CD14-positive monocyte (primary cell): Measurements from ENCODE around the gene DBNDD1. TPM values are rescaled to one million over a fixed set of nuclear protein-coding genes. Genes with fewer than 3 reads are reported as not detected.

Source experiments
- DNase-seq, 3 donors: peaks; one replicate each; pipeline ENCODE4 v3.0.0-alpha.2; 2011 to 2022
- H2AFZ ChIP-seq: 2 replicates; pipeline ENCODE4 v1.6.0; 2012; ENCODE audit warnings: mild to moderate bottlenecking, low read depth, low read length, inconsistent platforms; ENCODE audit not compliant: insufficient read depth, poor library complexity, severe bottlenecking
- H3K27ac ChIP-seq, 2 donors: 1 replicate in 1 of 2; 2 replicates in 1 of 2; pipeline ENCODE4 v1.5.1; 2012 to 2013; ENCODE audit warnings: low read length in 2 of 2, control low read depth in 1 of 2, inconsistent platforms in 1 of 2, low read depth in 1 of 2, mild to moderate bottlenecking in 1 of 2
- H3K27me3 ChIP-seq, 2 donors: one replicate each; pipeline versions ENCODE4 v1.6.0 to v1.6.1; 2011 to 2013; ENCODE audit warnings: low read length in 2 of 2; ENCODE audit not compliant: control insufficient read depth in 2 of 2, insufficient read depth in 2 of 2
- H3K36me3 ChIP-seq, 2 donors: replicated peaks in 1 of 2; 1 replicate in 1 of 2; 2 replicates in 1 of 2; pipeline versions ENCODE4 v1.5.1 to v1.6.1; 2012 to 2013; ENCODE audit warnings: low read length in 2 of 2, control low read depth in 1 of 2, inconsistent platforms in 1 of 2, mild to moderate bottlenecking in 1 of 2; ENCODE audit not compliant: insufficient read depth in 2 of 2, control insufficient read depth in 1 of 2
- H3K4me1 ChIP-seq, 2 donors: 1 replicate in 1 of 2; 2 replicates in 1 of 2; pipeline versions ENCODE4 v1.5.1 to v1.6.1; 2012 to 2013; ENCODE audit warnings: low read length in 2 of 2, control low read depth in 1 of 2, inconsistent platforms in 1 of 2, mild to moderate bottlenecking in 1 of 2, moderate library complexity in 1 of 2; ENCODE audit not compliant: insufficient read depth in 2 of 2, control insufficient read depth in 1 of 2
- H3K4me2 ChIP-seq: replicated peaks from 2 replicates; pipeline ENCODE3; 2012; ENCODE audit warnings: low read length, moderate library complexity, mild to moderate bottlenecking; ENCODE audit not compliant: poor library complexity, severe bottlenecking; ENCODE audit errors: extremely low read depth
- H3K4me3 ChIP-seq, 3 experiments: fragments of 200-600 bp in 1 of 3; sonication (generic) in 1 of 3; replicated peaks in 1 of 3; 1 replicate in 2 of 3; 2 replicates in 1 of 3; pipeline ENCODE4 v1.5.1; 2011 to 2013; ENCODE audit warnings: low read length in 3 of 3, mild to moderate bottlenecking in 3 of 3, control low read depth in 2 of 3, low read depth in 2 of 3, inconsistent platforms in 1 of 3, moderate library complexity in 1 of 3
- H3K79me2 ChIP-seq: 2 replicates; pipeline ENCODE4 v1.6.0; 2012; ENCODE audit warnings: mild to moderate bottlenecking, control low read depth, inconsistent platforms, low read length, moderate library complexity; ENCODE audit not compliant: insufficient read depth
- H3K9ac ChIP-seq: 2 replicates; pipeline ENCODE4 v1.6.0; 2017; ENCODE audit warnings: low read length, mild to moderate bottlenecking; ENCODE audit not compliant: insufficient read depth, poor library complexity, severe bottlenecking
- H3K9me3 ChIP-seq, 2 donors: replicated peaks in 1 of 2; 1 replicate in 1 of 2; 2 replicates in 1 of 2; pipeline versions ENCODE4 v1.5.1 to v1.6.1; 2012 to 2013; ENCODE audit warnings: low read length in 2 of 2, control low read depth in 1 of 2; ENCODE audit not compliant: control insufficient read depth in 1 of 2, insufficient read depth in 1 of 2
- H4K20me1 ChIP-seq: 2 replicates; pipeline ENCODE4 v1.6.0; 2012; ENCODE audit warnings: mild to moderate bottlenecking, low read length, control low read depth, moderate library complexity; ENCODE audit not compliant: insufficient read depth
- H3K27ac Mint-ChIP-seq, 7 donors: one replicate each; pipeline ENCODE4 v1.8.0; 2020; ENCODE audit warnings: mild to moderate bottlenecking in 7 of 7, mixed read lengths in 7 of 7, moderate library complexity in 6 of 7, inconsistent platforms in 2 of 7
- H3K27me3 Mint-ChIP-seq, 3 donors: one replicate each; pipeline ENCODE4 v1.8.0; 2021 to 2022; ENCODE audit warnings: low read depth in 3 of 3, mild to moderate bottlenecking in 3 of 3, mixed read lengths in 3 of 3, moderate library complexity in 3 of 3, inconsistent platforms in 1 of 3
- H3K36me3 Mint-ChIP-seq, 2 donors: one replicate each; pipeline ENCODE4 v1.8.0; 2020; ENCODE audit warnings: mixed read lengths in 2 of 2, inconsistent platforms in 1 of 2, mild to moderate bottlenecking in 1 of 2
- H3K4me1 Mint-ChIP-seq: one replicate; pipeline ENCODE4 v1.8.0; 2020; ENCODE audit warnings: mild to moderate bottlenecking, mixed read lengths
- H3K4me3 Mint-ChIP-seq, 2 donors: one replicate each; pipeline ENCODE4 v1.8.0; 2020; ENCODE audit warnings: mild to moderate bottlenecking in 2 of 2, mixed read lengths in 2 of 2, moderate library complexity in 1 of 2
- H3K9me3 Mint-ChIP-seq, 7 donors: one replicate each; pipeline ENCODE4 v1.8.0; 2020 to 2022; ENCODE audit warnings: mixed read lengths in 7 of 7, mild to moderate bottlenecking in 6 of 7, moderate library complexity in 6 of 7, inconsistent platforms in 2 of 7
- CTCF ChIP-seq: fragments of 200-600 bp; IDR thresholded peaks from one replicate; pipeline ENCODE4 v1.8.0; 2022; ENCODE audit warnings: antibody characterized with exemption, mild to moderate bottlenecking
- WGBS: methylation state at CpG from one replicate; pipeline ENCODE4 v1.1.5; 2013; ENCODE audit warnings: missing lambda C conversion rate; ENCODE audit not compliant: insufficient coverage; 5-methylcytosine and 5-hydroxymethylcytosine counted together
- intact Hi-C, 2 donors: fragments of 100-400 bp; cut with micrococcal nuclease; formaldehyde crosslinking; loops; one replicate each; pipeline versions ENCODE4 v1.15.0 to v1.15.1; 2023
- polyA plus RNA-seq, 3 donors: library from polyadenylated mRNA; depleted of rRNA in 1 of 3; unstranded in 2 of 3; stranded (reverse) in 1 of 3; fragments of 300-500 nt in 2 of 3; fragments of >200 nt in 1 of 3; fragmentation: Illumina TruSeq in 2 of 3; gene quantifications; 1 replicate in 2 of 3; 2 replicates in 1 of 3; pipeline ENCODE4 v1.2.3, GENCODE V29; 2012 to 2021

Gene DBNDD1
- polyA plus RNA-seq, 3 donors: 0.07 TPM; not detected in 2

- Mint-ChIP-seq H3K27ac (peak overlapping the region in 4 of 7 donors; percentile 38 to 83 (median 75)), H3K9me3 (peaks cover 0 to 9% (median 2%) of the 10 kb centered on the region in 7 donors), H3K4me3 (peak overlapping the region in 1 of 2 donors; percentile 27), H3K27me3 (peaks cover 0 to 19% (median 11%) of the 10 kb centered on the region in 3 donors), H3K36me3 (peaks cover 0 to 5% of the 10 kb centered on the region in 2 donors), H3K4me1 (peaks cover 18% of the 10 kb centered on the region)
- 96% methylated on average over 19 of the region's 19 CpGs for WGBS
- TF ChIP-seq CTCF: no peak
- Histone ChIP-seq H3K9ac (no peak overlapping the region), H3K4me2 (no peak overlapping the region), H3K79me2 (no peaks in the 10 kb centered on the region), H3K27ac (no peak overlapping the region), H2AFZ (no peak overlapping the region), H3K9me3 (no peaks in the 10 kb centered on the region), H4K20me1 (no peaks in the 10 kb centered on the region), H3K27me3 (no peaks in the 10 kb centered on the region), H3K36me3 (no peaks in the 10 kb centered on the region), H3K4me3 (no peak overlapping the region), H3K4me1 (peaks cover 1 to 10% of the 10 kb centered on the region in 2 donors)
- DNase-seq: no peak
- intact Hi-C loops: no loop called here
These were observed 12.1 kb upstream of the DBNDD1 start for GRCh38 chr16:90031186-90031930.

- H3K9ac ChIP-seq: no peak overlapping the region
- no peaks in the 10 kb centered on the region for H4K20me1 ChIP-seq
- no peaks in the 10 kb centered on the region for H3K9me3 ChIP-seq
- DNase-seq: no peak
- H3K27me3 Mint-ChIP-seq: peaks cover 0 to 17% (median 11%) of the 10 kb centered on the region in 3 donors
- no peak overlapping the region for H3K27ac ChIP-seq
- H3K4me1 Mint-ChIP-seq: peaks cover 21% of the 10 kb centered on the region
- H3K27ac Mint-ChIP-seq: peak overlapping the region in 1 of 7 donors; percentile 33
- no peak overlapping the region for H3K4me3 Mint-ChIP-seq
- H3K9me3 Mint-ChIP-seq: peaks cover 0 to 7% (median 2%) of the 10 kb centered on the region in 7 donors
- H2AFZ ChIP-seq: no peak overlapping the region
- no peak for TF ChIP-seq CTCF
- 97% methylated on average over 8 of the region's 12 CpGs for WGBS
- no peaks in the 10 kb centered on the region for H3K79me2 ChIP-seq
- no peaks in the 10 kb centered on the region for H3K36me3 ChIP-seq
- no peak overlapping the region for H3K4me3 ChIP-seq
- no peak overlapping the region for H3K4me2 ChIP-seq
- no peaks in the 10 kb centered on the region for H3K27me3 ChIP-seq
- peaks cover 6 to 14% of the 10 kb centered on the region in 2 donors for H3K4me1 ChIP-seq
- intact Hi-C loops: no loop called here
- peaks cover 0 to 3% of the 10 kb centered on the region in 2 donors for H3K36me3 Mint-ChIP-seq
These were observed 9.7 kb upstream of the DBNDD1 start for GRCh38 chr16:90028985-90029384.
